Stimulated activated CD8-positive, alpha-beta memory T cell treated with anti-CD3 and anti-CD28 coated beads, Interleukin-15, amount 100 ng/mL, for 1 hour (primary cell): ENCODE results near the gene AATK.

Source experiments
- DNase-seq: peaks from one replicate; pipeline ENCODE4 v3.0.0-alpha.2; 2020; ENCODE audit warnings: low read depth

Gene AATK

GRCh38 chr17:81113158-81113724 is 52.8 kb downstream of the AATK start:
- DNase-seq = no peak

DNA sequence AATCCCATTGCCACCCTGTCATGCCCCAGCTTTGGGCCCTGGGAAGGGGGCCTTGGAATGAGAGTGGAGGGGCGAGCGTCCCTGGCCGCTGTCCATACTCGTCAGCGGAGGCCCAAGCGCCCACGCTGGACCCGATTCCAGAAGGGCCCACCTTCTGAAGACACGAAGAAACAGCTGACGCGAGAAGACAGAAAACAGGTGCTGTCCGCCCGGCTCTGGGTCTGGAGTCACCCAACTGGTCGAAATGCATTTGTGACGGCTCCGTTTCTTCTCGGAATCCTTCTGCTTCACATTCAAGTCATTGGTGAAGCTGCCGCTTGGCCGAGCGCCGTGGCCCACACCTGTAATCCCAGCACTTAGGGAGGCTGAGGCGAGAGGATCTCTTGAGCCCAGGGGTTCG is 53.6 kb downstream of the AATK start:
- no peak for DNase-seq

DNA sequence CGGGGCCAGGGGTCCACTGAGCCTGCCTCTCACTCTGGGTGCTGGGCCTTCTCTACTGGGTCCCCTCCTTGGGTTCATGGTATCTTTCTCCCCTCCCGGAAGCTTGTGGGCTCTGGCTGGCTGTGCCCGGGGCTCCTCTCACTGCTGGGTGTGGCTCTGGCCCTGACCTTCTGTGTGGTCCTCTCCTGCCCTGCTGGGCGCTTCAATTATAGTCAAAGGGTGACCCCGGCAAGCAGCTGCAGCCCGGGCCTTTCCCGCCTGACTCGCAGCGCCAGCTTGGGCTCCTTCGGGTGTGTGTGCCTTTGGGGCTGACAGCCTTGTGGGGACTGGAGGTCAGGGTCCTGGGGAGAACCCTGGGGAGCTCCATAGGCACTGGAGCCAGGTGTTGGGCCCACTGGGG is 55.0 kb downstream of the AATK start:
- no peak for DNase-seq

- DNase-seq = no peak
These were observed 55.5 kb downstream of the AATK start for GRCh38 chr17:81110488-81111040.

GRCh38 chr17:81109957-81110356 is 56.1 kb downstream of the AATK start:
- no peak for DNase-seq

- DNase-seq = no peak
These were observed 57.8 kb downstream of the AATK start for GRCh38 chr17:81108220-81108619.

DNA sequence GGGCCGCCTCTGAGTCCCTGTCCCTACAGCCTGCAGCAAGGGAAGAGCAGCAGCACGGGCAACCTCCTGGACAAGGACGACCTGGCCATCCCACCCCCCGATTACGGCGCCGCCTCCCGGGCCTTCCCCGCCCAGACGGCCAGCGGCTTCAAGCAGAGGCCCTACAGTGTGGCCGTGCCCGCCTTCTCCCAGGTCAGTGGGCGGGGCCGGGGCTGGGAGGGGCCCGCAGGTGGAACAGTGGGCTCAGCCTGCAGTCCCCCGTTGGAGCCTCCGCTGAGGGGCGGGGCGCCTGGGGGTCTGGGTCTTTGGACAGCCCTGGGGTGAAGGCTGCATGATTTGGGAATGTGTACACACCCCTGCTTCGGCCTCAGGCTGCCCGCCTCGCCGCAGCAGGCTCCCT is 59.3 kb downstream of the AATK start:
- no peak for DNase-seq

DNA sequence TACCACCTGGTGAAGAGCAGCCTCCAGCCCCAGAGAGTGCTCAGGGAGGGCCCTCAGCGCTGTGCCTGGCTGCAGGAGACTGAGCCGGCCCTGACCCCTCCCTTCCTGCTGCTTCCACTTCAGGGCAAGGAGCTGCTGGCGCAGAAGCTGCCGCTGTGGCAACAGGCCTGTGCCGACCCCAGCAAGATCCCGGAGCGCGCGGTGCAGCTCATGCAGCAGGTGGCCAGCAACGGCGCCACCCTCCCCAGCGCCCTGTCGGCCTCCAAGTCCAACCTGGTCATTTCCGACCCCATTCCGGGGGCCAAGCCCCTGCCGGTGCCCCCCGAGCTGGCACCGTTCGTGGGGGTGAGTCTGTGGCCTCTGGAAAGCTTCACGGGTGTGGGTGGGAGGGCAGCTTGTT is 62.6 kb downstream of the AATK start:
- DNase-seq = no peak

DNA sequence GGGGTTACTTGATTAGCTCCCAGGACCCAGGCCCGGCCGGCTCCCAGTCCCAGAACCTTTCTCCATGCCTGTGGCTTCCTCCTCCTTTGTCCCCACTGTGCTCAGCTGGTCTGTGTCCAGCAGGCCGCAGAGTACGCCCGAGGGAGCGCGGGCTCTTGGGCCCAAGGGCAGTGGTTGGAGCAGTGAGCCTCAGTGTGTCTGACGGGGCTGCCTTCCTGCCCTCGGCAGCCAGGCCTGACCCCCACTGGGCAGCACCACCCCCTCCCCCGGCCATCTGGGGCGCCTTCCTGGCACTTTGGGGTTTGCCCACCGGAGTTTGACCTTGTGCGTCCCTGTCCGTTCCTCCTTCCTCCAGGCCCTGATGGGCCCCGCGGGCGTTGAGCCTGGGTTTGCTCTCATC is 63.2 kb downstream of the AATK start:
- DNase-seq = no peak

- no peak for DNase-seq
These were observed 63.7 kb downstream of the AATK start for GRCh38 chr17:81102352-81102751.

GRCh38 chr17:81101614-81102306 is 64.3 kb downstream of the AATK start:
- peak; percentile 72 for DNase-seq

- no peak for DNase-seq
These were observed 65.4 kb downstream of the AATK start for GRCh38 chr17:81100668-81101067.

DNA sequence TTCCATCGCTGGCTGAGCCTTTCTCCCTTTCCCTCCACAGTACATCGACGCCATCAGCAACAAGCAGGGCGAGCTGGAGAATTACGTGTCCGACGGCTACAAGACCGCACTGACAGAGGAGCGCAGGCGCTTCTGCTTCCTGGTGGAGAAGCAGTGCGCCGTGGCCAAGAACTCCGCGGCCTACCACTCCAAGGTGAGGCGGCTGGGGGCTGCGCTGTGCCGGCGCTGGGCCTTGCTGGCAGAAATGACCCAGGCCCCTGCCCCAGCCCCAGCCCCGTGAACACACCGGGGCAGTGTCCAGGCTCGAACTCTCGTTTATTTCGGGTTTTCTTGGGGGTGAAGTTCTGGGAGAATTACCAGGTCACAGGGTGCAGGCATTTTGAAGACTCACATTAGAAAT is 66.1 kb downstream of the AATK start:
- DNase-seq = no peak

GRCh38 chr17:81097943-81098308 is 68.1 kb downstream of the AATK start:
- DNase-seq = no peak

DNA sequence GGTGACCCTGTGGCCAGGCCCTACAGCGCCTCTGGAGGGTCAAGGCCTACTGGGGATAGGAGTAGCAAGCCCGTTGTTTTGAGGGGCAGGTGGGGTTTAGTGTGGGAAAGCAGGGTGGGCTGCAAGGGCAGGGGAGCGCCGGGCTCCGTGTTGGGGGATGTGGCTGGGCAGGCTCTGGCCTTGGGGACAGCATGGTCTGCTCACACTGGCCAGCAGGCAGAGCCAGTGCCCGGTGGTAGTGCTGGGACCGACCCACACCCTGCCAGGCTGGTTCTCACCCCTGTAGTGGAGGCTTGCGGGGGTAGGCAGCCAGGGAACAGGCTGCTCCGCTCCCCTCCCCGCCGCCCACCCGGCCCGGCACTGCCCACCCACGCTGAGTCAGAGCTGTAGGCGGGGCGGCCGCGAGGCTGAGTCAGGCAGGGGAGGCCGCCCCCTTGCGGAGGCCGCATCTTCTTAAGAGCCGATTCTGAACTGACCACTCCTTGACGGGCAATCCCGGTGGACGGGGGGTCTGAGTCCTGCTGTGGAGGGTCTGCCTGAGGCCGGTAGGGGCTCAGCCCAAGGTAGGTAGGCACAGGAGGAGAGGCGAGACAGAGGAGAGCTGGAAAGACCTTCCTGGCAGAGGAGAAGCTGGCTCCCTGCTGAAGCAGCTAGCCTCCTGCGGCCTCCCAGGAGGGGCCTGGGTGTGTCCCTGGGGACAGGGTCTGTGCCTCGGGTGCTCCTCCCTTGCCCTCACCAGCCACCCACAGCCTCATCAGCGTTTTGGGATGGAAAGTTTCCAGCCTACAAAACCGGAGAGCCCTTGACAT is 68.7 kb downstream of the AATK start:
- peak; percentile 22 for DNase-seq

- DNase-seq = no peak
These were observed 69.3 kb downstream of the AATK start for GRCh38 chr17:81096741-81097133.

GRCh38 chr17:81095383-81095762 is 70.6 kb downstream of the AATK start:
- DNase-seq = no peak

DNA sequence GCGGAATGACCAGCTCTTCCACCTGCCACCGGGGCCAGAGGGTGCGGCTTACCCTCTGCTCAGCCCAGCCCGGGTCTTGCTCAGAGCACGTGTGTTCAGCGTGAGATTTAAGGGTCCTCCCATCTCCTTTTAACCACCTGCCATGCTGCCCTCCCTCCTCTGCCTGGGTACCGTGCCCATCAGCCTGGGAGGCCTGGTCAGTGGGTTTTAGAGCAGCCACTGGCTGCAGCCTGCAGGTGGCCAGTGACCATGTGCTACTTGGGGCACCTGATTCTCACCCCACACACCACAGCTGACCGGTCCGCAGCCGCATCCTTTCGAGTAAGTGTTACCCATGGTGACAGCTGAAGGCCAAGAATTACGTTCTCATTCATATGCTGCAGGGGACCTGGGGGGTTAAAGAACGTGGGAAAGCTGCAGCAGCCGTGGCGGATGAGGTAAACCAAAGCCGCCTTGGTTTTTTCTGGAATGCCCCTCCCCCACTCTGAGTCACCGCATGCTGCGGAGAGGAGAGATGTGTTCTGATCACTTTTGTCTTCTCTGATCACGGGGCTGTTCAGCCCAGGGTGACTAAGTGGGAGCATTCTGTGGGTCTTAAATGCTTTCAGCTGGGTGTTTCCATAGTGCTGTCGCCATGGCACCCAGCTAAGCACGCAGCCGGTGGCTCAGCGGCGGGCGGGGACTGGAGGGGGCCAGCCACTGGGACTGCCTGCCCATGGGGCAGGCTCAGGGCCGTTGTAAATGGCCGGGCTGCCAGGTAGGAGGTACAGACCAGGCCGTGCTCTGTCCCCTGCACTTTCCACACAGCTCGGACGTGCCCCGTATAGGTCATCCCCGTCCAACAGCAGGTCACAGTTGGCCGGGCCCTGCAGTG is 71.3 kb downstream of the AATK start:
- DNase-seq = peak; percentile 82

GRCh38 chr17:81093619-81094508 is 72.2 kb downstream of the AATK start:
- DNase-seq = no peak

GRCh38 chr17:81092518-81093095 is 73.4 kb downstream of the AATK start:
- no peak for DNase-seq
